Transverse colon (tissue), 4 donors: ENCODE data around the gene ARHGAP18. TPM values are rescaled to one million over a fixed set of nuclear protein-coding genes. Genes with fewer than 3 reads are reported as not detected.

Experiments used
- DNase-seq: peaks from one replicate; pipeline ENCODE4 v3.0.0-alpha.2; 2019
- H3K27ac ChIP-seq, 4 donors: fragments of 200-600 bp; sonication (generic); 2 replicates each; pipeline ENCODE4 v1.5.1; 2016 to 2018; ENCODE audit warnings: inconsistent platforms in 4 of 4
- H3K27me3 ChIP-seq: fragments of 200-600 bp; sonication (generic); 2 replicates; pipeline ENCODE4 v1.5.1; 2017; ENCODE audit warnings: inconsistent platforms
- H3K36me3 ChIP-seq, 4 donors: fragments of 200-600 bp; sonication (generic); 2 replicates each; pipeline ENCODE4 v1.5.1; 2017 to 2019; ENCODE audit warnings: inconsistent platforms in 4 of 4
- H3K4me1 ChIP-seq, 4 donors: fragments of 200-600 bp; sonication (generic); 2 replicates each; pipeline ENCODE4 v1.5.1; 2017 to 2020; ENCODE audit warnings: inconsistent platforms in 4 of 4
- H3K4me3 ChIP-seq, 4 donors: fragments of 200-600 bp; sonication (generic); 1 replicate in 1 of 4; 2 replicates in 3 of 4; pipeline versions ENCODE4 v1.5.1 to v1.6.1; 2017 to 2019; ENCODE audit warnings: inconsistent platforms in 4 of 4
- H3K9me3 ChIP-seq, 2 donors: fragments of 200-600 bp; sonication (generic); 2 replicates each; pipeline ENCODE4 v1.5.1; 2017 to 2019; ENCODE audit warnings: inconsistent platforms in 2 of 2
- CTCF ChIP-seq, 5 experiments: fragments of 200-600 bp in 3 of 5; fragments of 450-650 bp in 2 of 5; sonication (generic) in 3 of 5; IDR thresholded peaks; 1 replicate in 2 of 5; 2 replicates in 3 of 5; pipeline ENCODE4 v1.5.1; 2016 to 2017; ENCODE audit warnings: antibody characterized with exemption in 5 of 5, inconsistent platforms in 3 of 5, mild to moderate bottlenecking in 2 of 5, moderate library complexity in 1 of 5
- EP300 ChIP-seq: sonication (generic); formaldehyde crosslinking; IDR thresholded peaks from one replicate; pipeline ENCODE4 v1.6.1; 2017; ENCODE audit warnings: antibody characterized with exemption, low read depth
- POLR2A ChIP-seq: fragments of 450-650 bp; IDR thresholded peaks from one replicate; pipeline ENCODE4 v1.6.1; 2016; ENCODE audit warnings: antibody characterized with exemption, mild to moderate bottlenecking, moderate library complexity
- POLR2AphosphoS5 ChIP-seq, 3 donors: sonication (generic); formaldehyde crosslinking; IDR thresholded peaks; one replicate each; pipeline ENCODE4 v1.6.1; 2016; ENCODE audit warnings: antibody characterized with exemption in 3 of 3
- WGBS, 2 donors: methylation state at CpG; one replicate each; pipeline ENCODE4 v1.1.5; 2018; ENCODE audit warnings: low coverage in 1 of 2; 5-methylcytosine and 5-hydroxymethylcytosine counted together
- in situ Hi-C, 4 donors: fragments of 200-750 bp; cut with MboI; loops; one replicate each; pipeline versions ENCODE4 v1.15.0 to v1.15.1; 2017; ENCODE audit warnings: low sequenced_read_pairs in 3 of 4, low pct_ligation_motif_present in 1 of 4, low pct_unique_long_range_greater_than_20kb in 1 of 4
- intact Hi-C: fragments of 100-400 bp; cut with DNase I; formaldehyde crosslinking; loops from one replicate; pipeline ENCODE4 v1.15.1; 2023; ENCODE audit warnings: low total_unique reads
- total RNA-seq, 4 donors: library from RNA; depleted of rRNA; stranded (reverse); fragments of >200 nt; gene quantifications; one replicate each; pipeline ENCODE4 v1.1.0, GENCODE V29; 2016

Gene ARHGAP18
- total RNA-seq, 4 donors from 2014 or later: 5.2 to 21.8 (median 13.0) TPM

- H3K9me3 ChIP-seq: no peaks in the 10 kb centered on the region
- in situ Hi-C loops: no loop called here
Observed at GRCh38 chr6:129653746-129654145, 56.2 kb downstream of the ARHGAP18 start.

GRCh38 chr6:129653229-129653628 is 56.7 kb downstream of the ARHGAP18 start:
- H3K9me3 ChIP-seq: no peaks in the 10 kb centered on the region
- DNase-seq: no peak
- peaks cover 0 to 21% (median 5%) of the 10 kb centered on the region in 4 donors for H3K4me1 ChIP-seq
- in situ Hi-C loops: no loop called here
- no peak overlapping the region for H3K27ac ChIP-seq
- WGBS, 2 donors: 37 to 55% methylated on average over 2 of the region's 2 CpGs
- H3K27me3 ChIP-seq: no peaks in the 10 kb centered on the region
- intact Hi-C loops: no loop called here
- no peak overlapping the region for H3K4me3 ChIP-seq
- no peaks in the 10 kb centered on the region for H3K36me3 ChIP-seq
- TF ChIP-seq CTCF (IDR thresholded peaks at IDR 0.05) (no peak), POLR2AphosphoS5 (IDR thresholded peaks at IDR 0.05) (no peak), POLR2A (no peak), EP300 (no peak)

More at GRCh38 chr6:129653746-129654145, 56.2 kb downstream of the ARHGAP18 start:
- no peak overlapping the region for H3K4me3 ChIP-seq
- intact Hi-C loops: no loop called here
- 75 to 86% methylated on average over 2 of the region's 2 CpGs for WGBS, 2 donors
- H3K4me1 ChIP-seq: peaks cover 0 to 21% (median 5%) of the 10 kb centered on the region in 4 donors
- H3K27me3 ChIP-seq: no peaks in the 10 kb centered on the region
- no peak for TF ChIP-seq POLR2A
- H3K27ac ChIP-seq: peak overlapping the region in 1 of 4 donors; percentile 9
- no peaks in the 10 kb centered on the region for H3K36me3 ChIP-seq
- no peak for DNase-seq

- H3K27ac ChIP-seq: no peak overlapping the region
- 86 to 91% methylated on average over 2 of the region's 2 CpGs for WGBS, 2 donors
- H3K9me3 ChIP-seq: no peaks in the 10 kb centered on the region
Observed at GRCh38 chr6:129651291-129651691, 58.7 kb downstream of the ARHGAP18 start.

GRCh38 chr6:129648819-129649491 is 61.0 kb downstream of the ARHGAP18 start:
- H3K4me1 ChIP-seq: peaks cover 0 to 32% (median 10%) of the 10 kb centered on the region in 4 donors

More at GRCh38 chr6:129651291-129651691, 58.7 kb downstream of the ARHGAP18 start:
- H3K4me1 ChIP-seq: peaks cover 0 to 22% (median 6%) of the 10 kb centered on the region in 4 donors
- intact Hi-C loops: no loop called here
- in situ Hi-C loops: no loop called here
- DNase-seq: no peak
- no peaks in the 10 kb centered on the region for H3K36me3 ChIP-seq
- no peaks in the 10 kb centered on the region for H3K27me3 ChIP-seq
- TF ChIP-seq EP300 (no peak), POLR2A (no peak), CTCF (IDR thresholded peaks at IDR 0.05) (no peak), POLR2AphosphoS5 (IDR thresholded peaks at IDR 0.05) (no peak)
- H3K4me3 ChIP-seq: no peak overlapping the region

More at GRCh38 chr6:129648819-129649491, 61.0 kb downstream of the ARHGAP18 start:
- in situ Hi-C loops: no loop called here
- TF ChIP-seq CTCF (IDR thresholded peaks at IDR 0.05) (no peak), POLR2AphosphoS5 (IDR thresholded peaks at IDR 0.05) (no peak), EP300 (no peak)
- no peaks in the 10 kb centered on the region for H3K36me3 ChIP-seq
- no peak overlapping the region for H3K27ac ChIP-seq
- H3K27me3 ChIP-seq: no peaks in the 10 kb centered on the region
- WGBS, 2 donors: 85 to 94% methylated on average over 10 to 15 of the region's 15 CpGs
- intact Hi-C loops: no loop called here
- no peak for DNase-seq
- H3K4me3 ChIP-seq: no peak overlapping the region
- no peaks in the 10 kb centered on the region for H3K9me3 ChIP-seq
